Measurements from ENCODE around the gene PACC1.

PACC1 gene

DNA sequence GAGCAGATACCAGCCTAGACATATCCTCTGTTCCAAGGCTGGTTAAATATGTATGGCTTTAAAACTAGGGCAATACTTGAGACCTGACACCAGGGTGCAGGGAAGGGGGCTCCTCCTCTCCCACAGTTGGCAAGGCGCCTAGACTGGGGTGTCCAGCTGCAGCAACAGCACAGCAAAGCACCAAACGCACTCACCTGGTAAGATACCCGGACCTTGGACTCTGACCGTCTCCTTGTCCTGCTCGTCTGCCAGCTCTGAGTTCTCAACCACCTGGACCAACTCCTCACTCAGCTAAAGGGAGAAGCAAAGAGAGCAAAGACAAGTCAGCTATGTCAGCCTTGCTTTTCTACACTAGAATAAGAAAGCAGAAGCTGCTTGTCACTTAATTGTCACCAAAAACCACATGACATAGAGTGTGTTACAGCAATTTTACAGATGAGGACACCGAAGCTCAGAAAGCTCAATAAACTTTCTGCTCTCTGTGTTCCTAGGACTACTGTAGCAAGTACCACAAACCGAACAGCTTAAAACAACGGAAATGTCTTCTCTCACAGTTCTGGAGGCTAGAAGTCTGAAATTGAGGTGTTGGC is 4.4 kb downstream of the PACC1 start:
- Histone ChIP-seq H3K9me2 (replicated peaks; ENCODE audit: control insufficient read depth, low read length) (no peaks in the 10 kb centered on the region), H3K4me2 (ENCODE audit: low read length) (no peak overlapping the region), H3F3A (ENCODE audit: control insufficient read depth, insufficient read depth) (no peaks in the 10 kb centered on the region), H3K4me3 (ENCODE audit: low read length) (no peak overlapping the region), H4K20me1 (ENCODE audit: control insufficient read depth, insufficient read depth, low read depth, low read length) (no peaks in the 10 kb centered on the region; the same call in 1 of the 2 replicates), H3K36me3 (ENCODE audit: control insufficient read depth, low read length) (peaks cover 68% of the 10 kb centered on the region), H3K4me1 (ENCODE audit: control insufficient read depth, low read length) (peaks cover 24% of the 10 kb centered on the region), H3K9me3 (ENCODE audit: control insufficient read depth, insufficient read depth, low read length) (no peaks in the 10 kb centered on the region), H3K27me3 (ENCODE audit: control insufficient read depth, low read length) (no peaks in the 10 kb centered on the region), H3K79me2 (ENCODE audit: control insufficient read depth, low read length) (peaks cover 37% of the 10 kb centered on the region), H3K27ac (ENCODE audit: low read depth, low read length) (no peak overlapping the region)
- TF ChIP-seq, protein P1, sequence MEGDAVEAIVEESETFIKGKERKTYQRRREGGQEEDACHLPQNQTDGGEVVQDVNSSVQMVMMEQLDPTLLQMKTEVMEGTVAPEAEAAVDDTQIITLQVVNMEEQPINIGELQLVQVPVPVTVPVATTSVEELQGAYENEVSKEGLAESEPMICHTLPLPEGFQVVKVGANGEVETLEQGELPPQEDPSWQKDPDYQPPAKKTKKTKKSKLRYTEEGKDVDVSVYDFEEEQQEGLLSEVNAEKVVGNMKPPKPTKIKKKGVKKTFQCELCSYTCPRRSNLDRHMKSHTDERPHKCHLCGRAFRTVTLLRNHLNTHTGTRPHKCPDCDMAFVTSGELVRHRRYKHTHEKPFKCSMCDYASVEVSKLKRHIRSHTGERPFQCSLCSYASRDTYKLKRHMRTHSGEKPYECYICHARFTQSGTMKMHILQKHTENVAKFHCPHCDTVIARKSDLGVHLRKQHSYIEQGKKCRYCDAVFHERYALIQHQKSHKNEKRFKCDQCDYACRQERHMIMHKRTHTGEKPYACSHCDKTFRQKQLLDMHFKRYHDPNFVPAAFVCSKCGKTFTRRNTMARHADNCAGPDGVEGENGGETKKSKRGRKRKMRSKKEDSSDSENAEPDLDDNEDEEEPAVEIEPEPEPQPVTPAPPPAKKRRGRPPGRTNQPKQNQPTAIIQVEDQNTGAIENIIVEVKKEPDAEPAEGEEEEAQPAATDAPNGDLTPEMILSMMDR (IDR thresholded peaks at IDR 0.05; ENCODE audit: low read depth, low read length, poor library complexity, severe bottlenecking) = no peak
- TF ChIP-seq EZH2phosphoT487 (IDR thresholded peaks at IDR 0.05; ENCODE audit: borderline replicate concordance, low read length) = no peak

DNA sequence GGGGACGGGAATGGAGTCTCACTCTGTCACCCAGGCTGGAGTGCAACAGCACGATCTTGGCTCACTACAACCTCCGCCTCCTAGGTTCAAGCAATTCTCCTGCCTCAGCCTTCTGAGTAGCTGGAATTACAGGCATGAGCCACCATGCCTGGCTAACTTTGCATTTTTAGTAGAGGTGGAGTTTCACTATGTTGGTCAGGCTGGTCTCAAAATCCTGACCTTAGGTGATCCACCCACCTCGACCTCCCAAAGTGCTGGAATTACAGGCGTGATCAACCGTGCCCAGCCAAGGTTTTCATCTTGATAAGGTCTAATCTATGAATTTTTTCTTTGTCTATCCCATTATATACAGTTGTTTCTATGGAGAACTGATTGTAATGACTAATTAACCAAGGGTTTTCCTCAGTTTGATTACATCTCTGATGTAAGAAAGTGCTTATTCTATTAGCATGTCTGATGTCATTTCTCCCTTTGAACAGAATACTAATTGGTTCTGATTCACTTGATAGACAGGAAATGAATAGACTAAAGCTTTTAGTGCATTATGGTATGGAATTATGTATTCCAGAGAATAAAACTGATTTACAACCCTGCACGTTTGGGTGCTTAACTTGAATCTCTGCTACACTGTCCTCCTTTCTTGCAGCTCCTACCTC is 11.9 kb downstream of the PACC1 start:
- H3K4me3 ChIP-seq (ENCODE audit: low read length) = no peak overlapping the region
- no peaks in the 10 kb centered on the region for H4K20me1 ChIP-seq (ENCODE audit: control insufficient read depth, insufficient read depth, low read depth, low read length)
- H3F3A ChIP-seq (ENCODE audit: control insufficient read depth, insufficient read depth) = no peaks in the 10 kb centered on the region; the same call in 1 of the 2 replicates
- no peak overlapping the region for H3K27ac ChIP-seq (ENCODE audit: low read depth, low read length)
- no peaks in the 10 kb centered on the region for H3K9me2 ChIP-seq (replicated peaks; ENCODE audit: control insufficient read depth, low read length)
- peaks cover 76% of the 10 kb centered on the region for H3K36me3 ChIP-seq (ENCODE audit: control insufficient read depth, low read length)
- H3K27me3 ChIP-seq (ENCODE audit: control insufficient read depth, low read length) = no peaks in the 10 kb centered on the region
- no peaks in the 10 kb centered on the region for H3K4me1 ChIP-seq (ENCODE audit: control insufficient read depth, low read length)
- no peak overlapping the region for H3K4me2 ChIP-seq (ENCODE audit: low read length)
- H3K79me2 ChIP-seq (ENCODE audit: control insufficient read depth, low read length) = peaks cover 16% of the 10 kb centered on the region
- H3K9me3 ChIP-seq (ENCODE audit: control insufficient read depth, insufficient read depth, low read length) = peaks cover 9% of the 10 kb centered on the region; the same call in 1 of the 2 replicates
- TF ChIP-seq, protein P1 (IDR thresholded peaks at IDR 0.05; ENCODE audit: low read depth, low read length, poor library complexity, severe bottlenecking) = no peak
- no peak for TF ChIP-seq EZH2phosphoT487 (IDR thresholded peaks at IDR 0.05; ENCODE audit: borderline replicate concordance, low read length)

DNA sequence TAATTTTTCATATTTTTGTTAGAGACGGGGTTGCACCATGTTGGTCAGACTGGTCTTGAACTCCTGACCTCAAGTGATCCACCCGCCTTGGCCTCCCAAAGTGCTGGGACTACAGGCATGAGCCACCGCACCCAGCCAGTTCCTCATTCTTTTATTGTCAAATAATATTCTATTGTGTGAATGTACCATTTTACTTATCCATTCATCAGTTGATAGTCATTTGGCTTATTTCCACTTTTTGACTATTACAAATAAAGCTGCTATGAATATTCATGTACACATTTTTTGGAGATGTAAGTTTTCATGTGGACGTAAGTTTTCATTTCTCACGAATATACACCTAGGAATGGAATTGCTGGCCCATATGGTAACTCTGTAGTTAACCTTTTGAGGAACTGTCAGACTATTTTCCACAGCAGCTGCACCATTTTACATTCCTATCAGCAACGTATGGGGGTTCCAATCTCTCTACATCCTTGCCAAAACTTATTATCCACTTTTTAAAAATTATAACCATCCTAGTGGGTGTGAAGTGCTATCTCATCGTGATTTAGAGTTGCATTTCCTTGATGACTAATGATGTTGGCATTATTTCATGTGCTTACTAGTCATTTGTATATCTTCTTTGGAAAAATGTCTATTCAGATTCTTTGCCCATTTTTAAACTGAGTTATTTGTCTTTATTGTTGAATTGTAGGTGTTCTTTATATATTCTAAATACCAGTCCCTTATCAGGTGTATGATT is 12.7 kb downstream of the PACC1 start:
- Histone ChIP-seq H3F3A (ENCODE audit: control insufficient read depth, insufficient read depth) (no peaks in the 10 kb centered on the region; the same call in 1 of the 2 replicates), H3K36me3 (ENCODE audit: control insufficient read depth, low read length) (peaks cover 77% of the 10 kb centered on the region), H3K4me3 (ENCODE audit: low read length) (no peak overlapping the region), H3K9me3 (ENCODE audit: control insufficient read depth, insufficient read depth, low read length) (peaks cover 14% of the 10 kb centered on the region; the same call in 1 of the 2 replicates), H3K27me3 (ENCODE audit: control insufficient read depth, low read length) (no peaks in the 10 kb centered on the region), H3K9me2 (replicated peaks; ENCODE audit: control insufficient read depth, low read length) (no peaks in the 10 kb centered on the region), H3K79me2 (ENCODE audit: control insufficient read depth, low read length) (peaks cover 23% of the 10 kb centered on the region), H4K20me1 (ENCODE audit: control insufficient read depth, insufficient read depth, low read depth, low read length) (no peaks in the 10 kb centered on the region), H3K27ac (ENCODE audit: low read depth, low read length) (no peak overlapping the region), H3K4me2 (ENCODE audit: low read length) (no peak overlapping the region), H3K4me1 (ENCODE audit: control insufficient read depth, low read length) (no peaks in the 10 kb centered on the region)
- no peak for TF ChIP-seq EZH2phosphoT487 (IDR thresholded peaks at IDR 0.05; ENCODE audit: borderline replicate concordance, low read length)
- TF ChIP-seq, protein P1 (IDR thresholded peaks at IDR 0.05; ENCODE audit: low read depth, low read length, poor library complexity, severe bottlenecking) = no peak
